Neural progenitor cell (in vitro differentiated cells): ENCODE data around the gene FBXL17. TPM values are rescaled to one million over a fixed set of nuclear protein-coding genes. Genes with fewer than 3 reads are reported as not detected.
A peak's percentile ranks its signal among the peaks of the same experiment; 100 is the strongest.

Source experiments
- DNase-seq: peaks from one replicate; pipeline ENCODE4 v3.0.0-alpha.2; 2016; ENCODE audit warnings: low spot score
- H2AFZ ChIP-seq: fragments of 200-600 bp; sonication (generic); replicated peaks from 2 replicates; pipeline ENCODE4 v1.6.1; 2016; ENCODE audit warnings: antibody characterized with exemption
- H3F3A ChIP-seq: fragments of 200-600 bp; sonication (generic); 2 replicates; pipeline ENCODE4 v1.6.1; 2016; ENCODE audit warnings: antibody characterized with exemption, low read depth
- H3K27ac ChIP-seq: fragments of 200-600 bp; sonication (generic); 2 replicates; pipeline ENCODE4 v1.5.1; 2016; ENCODE audit warnings: mild to moderate bottlenecking
- H3K27me3 ChIP-seq: fragments of 200-600 bp; sonication (generic); 2 replicates; pipeline ENCODE4 v1.6.1; 2016; ENCODE audit warnings: mild to moderate bottlenecking, moderate library complexity
- H3K36me3 ChIP-seq: fragments of 200-600 bp; sonication (generic); 2 replicates; pipeline ENCODE4 v1.5.1; 2016
- H3K4me1 ChIP-seq: fragments of 200-600 bp; sonication (generic); 2 replicates; pipeline ENCODE4 v1.6.1; 2016; ENCODE audit warnings: mixed run types
- H3K4me2 ChIP-seq: fragments of 200-600 bp; sonication (generic); 2 replicates; pipeline ENCODE4 v1.6.1; 2016
- H3K4me3 ChIP-seq: fragments of 200-600 bp; sonication (generic); 2 replicates; pipeline ENCODE4 v1.5.1; 2016
- H3K79me2 ChIP-seq: fragments of 200-600 bp; sonication (generic); 2 replicates; pipeline ENCODE4 v1.6.1; 2016; ENCODE audit warnings: low read depth
- H3K9ac ChIP-seq: fragments of 200-600 bp; sonication (generic); 2 replicates; pipeline ENCODE4 v1.6.1; 2016
- H3K9me3 ChIP-seq: fragments of 200-600 bp; sonication (generic); 2 replicates; pipeline ENCODE4 v1.5.1; 2016; ENCODE audit warnings: low read depth
- H4K20me1 ChIP-seq: fragments of 200-600 bp; sonication (generic); 2 replicates; pipeline ENCODE4 v1.6.1; 2016; ENCODE audit warnings: low read depth
- H3K27ac Mint-ChIP-seq: 3 replicates; pipeline ENCODE4 v1.8.0; 2021; ENCODE audit warnings: mixed read lengths
- H3K27me3 Mint-ChIP-seq: 2 replicates; pipeline ENCODE4 v1.8.0; 2022; ENCODE audit warnings: low read depth, mild to moderate bottlenecking, inconsistent platforms, moderate library complexity, mixed read lengths; ENCODE audit not compliant: insufficient read depth
- H3K36me3 Mint-ChIP-seq: 3 replicates; pipeline ENCODE4 v1.8.0; 2021; ENCODE audit warnings: mixed read lengths
- H3K4me1 Mint-ChIP-seq: 3 replicates; pipeline ENCODE4 v1.8.0; 2021; ENCODE audit warnings: mixed read lengths
- H3K4me3 Mint-ChIP-seq: 3 replicates; pipeline ENCODE4 v1.8.0; 2021; ENCODE audit warnings: mild to moderate bottlenecking, moderate library complexity, mixed read lengths
- H3K9me3 Mint-ChIP-seq: 3 replicates; pipeline ENCODE4 v1.8.0; 2020; ENCODE audit warnings: mixed read lengths
- EZH2 ChIP-seq: fragments of 200-600 bp; sonication (generic); IDR thresholded peaks from 2 replicates; pipeline ENCODE4 v1.6.1; 2017; ENCODE audit warnings: antibody characterized with exemption, mild to moderate bottlenecking, moderate library complexity
- EZH2phosphoT487 ChIP-seq: fragments of 200-600 bp; sonication (generic); IDR thresholded peaks from 2 replicates; pipeline ENCODE4 v1.6.1; 2017; ENCODE audit warnings: antibody characterized with exemption
- total RNA-seq: library from RNA; depleted of rRNA; stranded (reverse); fragments of >200 nt; gene quantifications from 2 replicates; pipeline ENCODE4 v1.2.3, GENCODE V29; 2015; ENCODE audit warnings: low replicate concordance
- TF ChIP-seq, protein P1 (sequence below): fragments of 200-600 bp; sonication (generic); IDR thresholded peaks from 2 replicates; pipeline ENCODE4 v1.5.1; 2017; ENCODE audit warnings: antibody characterized with exemption, mild to moderate bottlenecking

FBXL17 gene
- total RNA-seq, 1 donor from 2014 or later, result 7.6 TPM

DNA sequence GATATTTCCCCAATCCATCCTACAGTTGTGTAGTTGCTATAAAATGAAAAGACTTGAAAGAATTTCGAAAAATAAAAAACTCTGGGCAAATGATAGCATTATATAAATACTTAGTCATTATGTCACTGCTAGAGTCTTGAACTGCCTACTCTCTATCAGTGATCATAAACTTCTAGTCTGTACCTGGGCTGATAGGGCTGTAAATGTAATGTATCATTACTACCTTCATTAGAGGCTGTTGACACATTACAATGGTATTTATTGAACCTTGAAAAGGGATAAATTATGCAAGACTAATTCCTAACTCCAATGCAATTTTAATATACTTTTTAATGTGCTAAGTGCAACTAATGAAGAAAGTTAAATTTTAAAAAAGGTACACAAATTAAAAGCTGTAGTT lies 497.0 kb downstream of the FBXL17 start:
- no peak for TF ChIP-seq EZH2phosphoT487
- TF ChIP-seq, protein P1, sequence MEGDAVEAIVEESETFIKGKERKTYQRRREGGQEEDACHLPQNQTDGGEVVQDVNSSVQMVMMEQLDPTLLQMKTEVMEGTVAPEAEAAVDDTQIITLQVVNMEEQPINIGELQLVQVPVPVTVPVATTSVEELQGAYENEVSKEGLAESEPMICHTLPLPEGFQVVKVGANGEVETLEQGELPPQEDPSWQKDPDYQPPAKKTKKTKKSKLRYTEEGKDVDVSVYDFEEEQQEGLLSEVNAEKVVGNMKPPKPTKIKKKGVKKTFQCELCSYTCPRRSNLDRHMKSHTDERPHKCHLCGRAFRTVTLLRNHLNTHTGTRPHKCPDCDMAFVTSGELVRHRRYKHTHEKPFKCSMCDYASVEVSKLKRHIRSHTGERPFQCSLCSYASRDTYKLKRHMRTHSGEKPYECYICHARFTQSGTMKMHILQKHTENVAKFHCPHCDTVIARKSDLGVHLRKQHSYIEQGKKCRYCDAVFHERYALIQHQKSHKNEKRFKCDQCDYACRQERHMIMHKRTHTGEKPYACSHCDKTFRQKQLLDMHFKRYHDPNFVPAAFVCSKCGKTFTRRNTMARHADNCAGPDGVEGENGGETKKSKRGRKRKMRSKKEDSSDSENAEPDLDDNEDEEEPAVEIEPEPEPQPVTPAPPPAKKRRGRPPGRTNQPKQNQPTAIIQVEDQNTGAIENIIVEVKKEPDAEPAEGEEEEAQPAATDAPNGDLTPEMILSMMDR, result no peak
- TF ChIP-seq EZH2, result no peak
- peaks cover 29% of the 10 kb centered on the region for H3K4me1 ChIP-seq
- Mint-ChIP-seq H3K4me1 (peaks cover 32% of the 10 kb centered on the region), H3K27me3 (no peaks in the 10 kb centered on the region), H3K4me3 (no peak overlapping the region), H3K36me3 (no peaks in the 10 kb centered on the region), H3K27ac (no peak overlapping the region), H3K9me3 (no peaks in the 10 kb centered on the region)
- no peak overlapping the region for H3K4me3 ChIP-seq
- peaks cover 3% of the 10 kb centered on the region for H3F3A ChIP-seq
- no peaks in the 10 kb centered on the region for H3K36me3 ChIP-seq
- no peak overlapping the region for H3K9ac ChIP-seq
- H3K79me2 ChIP-seq, result no peaks in the 10 kb centered on the region
- H3K9me3 ChIP-seq, result no peaks in the 10 kb centered on the region
- no peak overlapping the region for H3K27ac ChIP-seq
- H3K27me3 ChIP-seq, result no peaks in the 10 kb centered on the region
- DNase-seq, result no peak
- H2AFZ ChIP-seq, result no peak overlapping the region
- H4K20me1 ChIP-seq, result no peaks in the 10 kb centered on the region
- H3K4me2 ChIP-seq, result no peak overlapping the region

DNA sequence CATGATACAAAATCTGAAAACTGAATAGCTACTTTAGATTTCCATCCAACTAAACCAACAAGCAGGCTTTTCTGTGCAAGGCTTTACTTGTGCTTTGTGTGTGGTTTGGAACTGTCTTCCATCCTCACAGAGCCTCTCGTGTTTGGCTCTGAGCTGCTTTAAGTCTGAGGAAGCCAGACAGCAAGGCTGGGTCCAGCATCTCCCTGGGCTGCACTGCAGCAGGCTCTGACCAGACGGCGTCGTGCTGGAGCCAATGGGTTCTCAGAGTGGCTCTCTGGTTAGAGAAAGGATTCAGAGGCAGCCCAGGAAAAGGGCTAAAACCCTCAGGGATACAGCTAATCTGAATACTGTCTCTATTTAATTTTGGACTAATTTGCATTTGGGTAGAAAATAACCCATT lies 503.2 kb downstream of the FBXL17 start:
- Histone ChIP-seq H2AFZ (no peak overlapping the region), H4K20me1 (no peaks in the 10 kb centered on the region), H3K36me3 (no peaks in the 10 kb centered on the region), H3K4me2 (no peak overlapping the region), H3K4me1 (peaks cover 46% of the 10 kb centered on the region), H3K9me3 (no peaks in the 10 kb centered on the region), H3K27ac (no peak overlapping the region), H3K4me3 (no peak overlapping the region), H3F3A (peaks cover 23% of the 10 kb centered on the region), H3K27me3 (no peaks in the 10 kb centered on the region), H3K79me2 (no peaks in the 10 kb centered on the region), H3K9ac (no peak overlapping the region)
- DNase-seq, result peak; percentile 36
- no peak overlapping the region for H3K4me3 Mint-ChIP-seq
- TF ChIP-seq EZH2 (no peak), EZH2phosphoT487 (no peak)
- TF ChIP-seq, protein P1, result no peak
- no peaks in the 10 kb centered on the region for H3K9me3 Mint-ChIP-seq
- H3K4me1 Mint-ChIP-seq, result peaks cover 53% of the 10 kb centered on the region
- H3K36me3 Mint-ChIP-seq, result no peaks in the 10 kb centered on the region
- no peaks in the 10 kb centered on the region for H3K27me3 Mint-ChIP-seq
- no peak overlapping the region for H3K27ac Mint-ChIP-seq

DNA sequence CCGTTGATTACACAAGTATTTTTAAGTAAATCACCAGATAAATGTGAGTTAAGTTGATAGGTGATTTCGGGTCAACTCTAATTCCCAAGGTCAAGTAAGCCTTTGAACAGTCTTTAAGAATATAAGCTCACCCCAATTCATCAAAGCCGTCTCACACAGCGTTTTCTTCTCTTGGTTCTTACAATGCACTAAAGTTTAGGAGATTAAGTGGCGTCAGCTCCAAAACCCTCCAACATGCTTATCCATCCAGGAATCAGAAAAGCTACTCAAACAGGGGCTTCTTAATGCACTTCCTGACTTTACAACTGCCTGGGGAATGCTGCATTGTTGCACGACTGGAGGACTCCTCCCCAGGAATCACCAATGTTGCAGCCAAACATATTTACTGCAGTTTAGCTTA lies 505.0 kb downstream of the FBXL17 start:
- H4K20me1 ChIP-seq, result no peaks in the 10 kb centered on the region
- DNase-seq, result peak; percentile 38
- TF ChIP-seq EZH2phosphoT487, result no peak
- no peak for TF ChIP-seq EZH2
- TF ChIP-seq, protein P1, result no peak
- H3K9me3 ChIP-seq, result no peaks in the 10 kb centered on the region
- Mint-ChIP-seq H3K9me3 (no peaks in the 10 kb centered on the region), H3K27ac (peak overlapping the region; percentile 93), H3K4me3 (peak overlapping the region; percentile 52), H3K36me3 (no peaks in the 10 kb centered on the region), H3K27me3 (no peaks in the 10 kb centered on the region), H3K4me1 (peaks cover 64% of the 10 kb centered on the region)
- peaks cover 23% of the 10 kb centered on the region for H3F3A ChIP-seq
- no peaks in the 10 kb centered on the region for H3K36me3 ChIP-seq
- H3K4me2 ChIP-seq, result peak overlapping the region; percentile 5
- no peak overlapping the region for H3K9ac ChIP-seq
- no peak overlapping the region for H3K4me3 ChIP-seq
- H3K4me1 ChIP-seq, result peaks cover 45% of the 10 kb centered on the region
- no peaks in the 10 kb centered on the region for H3K27me3 ChIP-seq
- H2AFZ ChIP-seq, result no peak overlapping the region
- no peak overlapping the region for H3K27ac ChIP-seq
- H3K79me2 ChIP-seq, result no peaks in the 10 kb centered on the region
